AG09309 (cell line): Measurements from ENCODE around the gene NMT2.

ENCODE experiments used
- DNase-seq: peaks from one replicate; pipeline ENCODE4 v3.0.0-alpha.2; 2010; ENCODE audit warnings: low read depth
- H3K4me3 ChIP-seq: 2 replicates; pipeline ENCODE4 v1.5.1; 2011; ENCODE audit warnings: mild to moderate bottlenecking, low read depth, low read length, moderate library complexity; ENCODE audit not compliant: control insufficient read depth
- TF ChIP-seq, protein P1 (sequence below): IDR thresholded peaks from 2 replicates; pipeline ENCODE4 v1.5.1; 2011; ENCODE audit warnings: mild to moderate bottlenecking, low read depth, low read length, inconsistent platforms; ENCODE audit not compliant: insufficient read depth, control insufficient read depth; ENCODE audit errors: missing control alignments

Gene NMT2

DNA sequence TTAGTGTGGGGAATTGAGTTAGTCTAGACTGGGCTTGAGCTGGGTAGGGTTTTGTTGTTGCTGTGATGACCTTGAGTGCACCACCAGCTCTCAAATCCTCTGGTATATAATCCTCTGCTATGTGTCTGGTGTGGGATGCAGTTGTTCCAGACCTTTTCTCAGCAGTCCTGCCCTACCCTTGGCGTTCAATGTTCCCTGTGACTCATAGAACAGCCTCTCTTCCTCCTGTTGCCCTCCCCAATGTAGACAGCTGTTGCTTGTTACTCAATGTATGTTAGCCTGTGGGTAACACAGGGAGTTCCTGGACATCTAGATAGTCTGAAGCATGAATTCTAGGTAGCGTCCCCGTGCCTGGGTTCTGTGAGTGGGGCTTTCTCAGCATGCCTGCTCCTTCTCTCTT is 99.7 kb downstream of the NMT2 start:
- DNase-seq, result peak; percentile 33
- TF ChIP-seq, protein P1, sequence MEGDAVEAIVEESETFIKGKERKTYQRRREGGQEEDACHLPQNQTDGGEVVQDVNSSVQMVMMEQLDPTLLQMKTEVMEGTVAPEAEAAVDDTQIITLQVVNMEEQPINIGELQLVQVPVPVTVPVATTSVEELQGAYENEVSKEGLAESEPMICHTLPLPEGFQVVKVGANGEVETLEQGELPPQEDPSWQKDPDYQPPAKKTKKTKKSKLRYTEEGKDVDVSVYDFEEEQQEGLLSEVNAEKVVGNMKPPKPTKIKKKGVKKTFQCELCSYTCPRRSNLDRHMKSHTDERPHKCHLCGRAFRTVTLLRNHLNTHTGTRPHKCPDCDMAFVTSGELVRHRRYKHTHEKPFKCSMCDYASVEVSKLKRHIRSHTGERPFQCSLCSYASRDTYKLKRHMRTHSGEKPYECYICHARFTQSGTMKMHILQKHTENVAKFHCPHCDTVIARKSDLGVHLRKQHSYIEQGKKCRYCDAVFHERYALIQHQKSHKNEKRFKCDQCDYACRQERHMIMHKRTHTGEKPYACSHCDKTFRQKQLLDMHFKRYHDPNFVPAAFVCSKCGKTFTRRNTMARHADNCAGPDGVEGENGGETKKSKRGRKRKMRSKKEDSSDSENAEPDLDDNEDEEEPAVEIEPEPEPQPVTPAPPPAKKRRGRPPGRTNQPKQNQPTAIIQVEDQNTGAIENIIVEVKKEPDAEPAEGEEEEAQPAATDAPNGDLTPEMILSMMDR, result no peak
- H3K4me3 ChIP-seq, result no peak overlapping the region

DNA sequence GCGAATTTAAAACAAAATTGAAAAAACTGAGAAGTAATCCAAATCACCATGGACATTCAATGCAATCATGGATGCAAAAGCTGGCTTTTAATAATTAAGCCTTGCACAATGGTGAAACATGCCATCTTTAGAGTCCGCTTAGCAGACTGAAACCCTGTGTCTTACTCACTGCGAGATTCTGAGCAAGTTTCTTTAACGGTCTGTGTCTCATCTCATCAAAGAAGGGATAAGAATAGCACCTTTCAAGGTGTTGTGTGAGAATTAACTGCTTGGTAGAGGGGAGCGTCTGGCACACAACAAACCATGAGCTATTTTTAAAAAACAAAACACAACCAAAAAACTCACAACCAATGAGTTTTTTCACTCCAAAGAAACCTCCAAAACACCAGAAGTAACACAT is 101.3 kb downstream of the NMT2 start:
- DNase-seq, result no peak
- TF ChIP-seq, protein P1, result no peak
- H3K4me3 ChIP-seq, result no peak overlapping the region

DNA sequence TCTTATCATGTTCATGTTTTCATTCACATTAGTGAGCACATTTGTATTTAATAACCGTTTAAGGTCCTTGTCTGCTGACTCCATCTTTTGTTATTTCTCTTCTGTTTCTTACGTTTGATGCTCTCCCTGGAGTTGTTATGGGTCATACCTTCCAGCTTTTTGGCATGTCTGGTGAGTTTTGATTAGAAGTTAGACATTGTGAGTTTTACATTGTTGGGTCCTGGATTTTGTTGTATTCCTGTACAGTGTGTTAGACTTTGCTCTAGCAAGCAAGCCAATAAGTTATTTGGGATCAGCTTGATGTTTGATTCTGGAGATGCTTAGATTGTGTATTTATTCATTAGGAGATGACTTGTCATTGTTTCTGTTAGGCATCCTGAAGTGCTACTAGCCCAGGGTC is 107.9 kb downstream of the NMT2 start:
- H3K4me3 ChIP-seq, result no peak overlapping the region
- DNase-seq, result no peak
- TF ChIP-seq, protein P1, result no peak

DNA sequence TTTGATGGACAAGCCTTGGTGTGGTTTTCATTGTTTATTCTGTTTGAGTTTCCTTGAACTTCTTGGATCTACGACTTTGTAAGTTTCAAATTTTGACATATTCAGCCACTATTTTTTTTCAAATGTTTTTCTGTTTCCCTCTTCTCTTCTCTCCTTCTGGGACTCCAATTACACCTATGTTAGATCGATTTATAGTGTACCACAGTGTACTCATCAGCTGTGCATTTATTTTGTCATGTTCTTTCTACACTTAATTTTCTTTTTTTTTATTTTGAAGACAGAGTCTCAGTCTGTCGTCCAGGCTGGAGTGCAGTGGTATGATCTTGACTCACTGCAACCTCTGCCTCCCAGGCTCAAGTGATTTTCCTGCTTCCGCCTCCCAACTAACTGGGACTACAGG is 108.6 kb downstream of the NMT2 start:
- TF ChIP-seq, protein P1, result no peak
- H3K4me3 ChIP-seq, result no peak overlapping the region
- no peak for DNase-seq

DNA sequence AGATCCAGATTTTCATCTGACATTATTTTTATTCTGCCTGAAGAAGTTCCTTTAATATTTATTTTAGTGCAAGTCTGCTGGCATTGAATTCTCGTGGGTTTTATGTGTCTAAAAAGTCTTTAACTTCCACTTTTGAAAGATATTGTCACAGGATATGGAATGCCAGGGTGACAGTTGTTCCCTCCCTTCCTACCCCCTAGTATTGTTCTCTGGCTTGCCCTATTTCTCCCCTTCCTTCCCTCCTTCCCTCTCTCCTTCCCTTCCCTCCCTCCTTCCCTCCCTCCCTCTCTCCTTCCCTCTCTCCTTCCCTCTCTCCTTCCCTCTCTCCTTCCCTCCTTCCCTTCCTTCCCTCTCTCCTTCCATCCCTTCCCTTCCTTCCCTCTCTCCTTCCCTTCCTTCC is 109.8 kb downstream of the NMT2 start:
- DNase-seq, result no peak
- H3K4me3 ChIP-seq, result no peak overlapping the region
- TF ChIP-seq, protein P1, result no peak
